ENCODE results near the gene PGF.

Gene PGF

GRCh38 chr14:74973003-74973653, 17.7 kb upstream of the PGF start:
- TF ChIP-seq ZFX (IDR thresholded peaks at IDR 0.05; ENCODE audit: borderline replicate concordance) (no peak), CTCF (IDR thresholded peaks at IDR 0.05) (no peak)
- no peak overlapping the region for H3K27ac ChIP-seq

- TF ChIP-seq CTCF (IDR thresholded peaks at IDR 0.05), result no peak
- H3K27ac ChIP-seq, result no peak overlapping the region
These were observed 13.4 kb upstream of the PGF start for GRCh38 chr14:74968811-74969210.

GRCh38 chr14:74965486-74966153, 10.2 kb upstream of the PGF start:
- TF ChIP-seq ZFX (IDR thresholded peaks at IDR 0.05; ENCODE audit: borderline replicate concordance), result no peak
- TF ChIP-seq CTCF (IDR thresholded peaks at IDR 0.05), result no peak
- H3K27ac ChIP-seq, result no peak overlapping the region

GRCh38 chr14:74964787-74965485, 9.5 kb upstream of the PGF start:
- H3K27ac ChIP-seq, result no peak overlapping the region

GRCh38 chr14:74963705-74964271, 8.4 kb upstream of the PGF start:
- TF ChIP-seq CTCF (IDR thresholded peaks at IDR 0.05), result no peak
- no peak for TF ChIP-seq ZFX (IDR thresholded peaks at IDR 0.05; ENCODE audit: borderline replicate concordance)
- no peak overlapping the region for H3K27ac ChIP-seq

More at GRCh38 chr14:74964787-74965485, 9.5 kb upstream of the PGF start:
- no peak for TF ChIP-seq ZFX (IDR thresholded peaks at IDR 0.05; ENCODE audit: borderline replicate concordance)
- TF ChIP-seq CTCF (IDR thresholded peaks at IDR 0.05), result no peak

- no peak overlapping the region for H3K27ac ChIP-seq
- TF ChIP-seq ZFX (IDR thresholded peaks at IDR 0.05; ENCODE audit: borderline replicate concordance) (no peak), CTCF (IDR thresholded peaks at IDR 0.05) (no peak)
These were observed 7.8 kb upstream of the PGF start for GRCh38 chr14:74963178-74963704.
